Breast epithelium (tissue), 4 donors: ENCODE data around the gene PRRC2B. TPM values are rescaled to one million over a fixed set of nuclear protein-coding genes. Genes with fewer than 3 reads are reported as not detected.
"Not testable (repeated sequence)": the region's sequence is repeated elsewhere in the genome, so short reads cannot be mapped to it uniquely, and the experiment has no call there.

ENCODE experiments used
- DNase-seq, 2 donors: peaks; one replicate each; pipeline ENCODE4 v3.0.0-alpha.2; 2019; ENCODE audit warnings: low spot score in 2 of 2
- H3K27ac ChIP-seq, 2 donors: fragments of 200-600 bp; sonication (generic) in 1 of 2; one replicate each; pipeline ENCODE4 v1.5.1; 2016 to 2019; ENCODE audit warnings: mild to moderate bottlenecking in 1 of 2
- H3K27me3 ChIP-seq, 2 donors: fragments of 200-600 bp; sonication (generic) in 1 of 2; one replicate each; pipeline versions ENCODE4 v1.5.1 to v1.6.0; 2017 to 2019; ENCODE audit warnings: control low read depth in 1 of 2, mild to moderate bottlenecking in 1 of 2
- H3K36me3 ChIP-seq: fragments of 200-600 bp; one replicate; pipeline ENCODE4 v1.5.1; 2019
- H3K4me1 ChIP-seq, 2 donors: fragments of 200-600 bp; sonication (generic); one replicate each; pipeline ENCODE4 v1.5.1; 2016 to 2019; ENCODE audit warnings: control low read depth in 1 of 2
- H3K4me3 ChIP-seq, 3 donors: fragments of 200-600 bp; sonication (generic); 1 replicate in 2 of 3; 2 replicates in 1 of 3; pipeline ENCODE4 v1.5.1; 2016 to 2019; ENCODE audit warnings: mild to moderate bottlenecking in 3 of 3, moderate library complexity in 2 of 3
- H3K9me3 ChIP-seq, 2 donors: fragments of 200-600 bp; sonication (generic) in 1 of 2; one replicate each; pipeline ENCODE4 v1.5.1; 2016 to 2019; ENCODE audit warnings: control low read depth in 1 of 2
- POLR2A ChIP-seq: fragments of 450-650 bp; IDR thresholded peaks from one replicate; pipeline ENCODE4 v1.6.1; 2016; ENCODE audit warnings: antibody characterized with exemption, mild to moderate bottlenecking, moderate library complexity
- POLR2AphosphoS5 ChIP-seq, 3 donors: sonication (generic); formaldehyde crosslinking; IDR thresholded peaks; one replicate each; pipeline ENCODE4 v1.6.1; 2017; ENCODE audit warnings: antibody characterized with exemption in 3 of 3
- intact Hi-C: fragments of 100-400 bp; cut with DNase I; formaldehyde crosslinking; loops from one replicate; pipeline ENCODE4 v1.15.1; 2023; ENCODE audit warnings: low total_unique reads
- total RNA-seq, 3 donors: library from RNA; depleted of rRNA; stranded (reverse); fragments of >200 nt; gene quantifications; one replicate each; pipeline ENCODE4 v1.1.0, GENCODE V29; 2016
- TF ChIP-seq, protein P1 (sequence below), 3 donors: fragments of 450-650 bp; IDR thresholded peaks; one replicate each; pipeline ENCODE4 v1.5.1; 2016 to 2017; ENCODE audit warnings: antibody characterized with exemption in 3 of 3, mild to moderate bottlenecking in 3 of 3, moderate library complexity in 3 of 3

The PRRC2B gene
- total RNA-seq, 3 donors from 2014 or later = 95.9 to 143 (median 102) TPM

- no peak for DNase-seq
- TF ChIP-seq, protein P1, sequence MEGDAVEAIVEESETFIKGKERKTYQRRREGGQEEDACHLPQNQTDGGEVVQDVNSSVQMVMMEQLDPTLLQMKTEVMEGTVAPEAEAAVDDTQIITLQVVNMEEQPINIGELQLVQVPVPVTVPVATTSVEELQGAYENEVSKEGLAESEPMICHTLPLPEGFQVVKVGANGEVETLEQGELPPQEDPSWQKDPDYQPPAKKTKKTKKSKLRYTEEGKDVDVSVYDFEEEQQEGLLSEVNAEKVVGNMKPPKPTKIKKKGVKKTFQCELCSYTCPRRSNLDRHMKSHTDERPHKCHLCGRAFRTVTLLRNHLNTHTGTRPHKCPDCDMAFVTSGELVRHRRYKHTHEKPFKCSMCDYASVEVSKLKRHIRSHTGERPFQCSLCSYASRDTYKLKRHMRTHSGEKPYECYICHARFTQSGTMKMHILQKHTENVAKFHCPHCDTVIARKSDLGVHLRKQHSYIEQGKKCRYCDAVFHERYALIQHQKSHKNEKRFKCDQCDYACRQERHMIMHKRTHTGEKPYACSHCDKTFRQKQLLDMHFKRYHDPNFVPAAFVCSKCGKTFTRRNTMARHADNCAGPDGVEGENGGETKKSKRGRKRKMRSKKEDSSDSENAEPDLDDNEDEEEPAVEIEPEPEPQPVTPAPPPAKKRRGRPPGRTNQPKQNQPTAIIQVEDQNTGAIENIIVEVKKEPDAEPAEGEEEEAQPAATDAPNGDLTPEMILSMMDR (IDR thresholded peaks at IDR 0.05) = no peak
- TF ChIP-seq POLR2AphosphoS5 (IDR thresholded peaks at IDR 0.05) = no peak
- TF ChIP-seq POLR2A = no peak
- H3K4me1 ChIP-seq = no peaks in the 10 kb centered on the region
- H3K27me3 ChIP-seq = no peaks in the 10 kb centered on the region
- no peak overlapping the region for H3K4me3 ChIP-seq
- intact Hi-C loops = no loop called here
- no peaks in the 10 kb centered on the region for H3K9me3 ChIP-seq
- no peaks in the 10 kb centered on the region for H3K36me3 ChIP-seq
- no peak overlapping the region for H3K27ac ChIP-seq
Measured at GRCh38 chr9:131513177-131513576, 119.3 kb downstream of the PRRC2B start.

GRCh38 chr9:131515559-131516031 lies 121.7 kb downstream of the PRRC2B start:
- DNase-seq, H3K9me3 ChIP-seq, H3K27ac ChIP-seq, H3K27me3 ChIP-seq, H3K4me3 ChIP-seq, intact Hi-C loops, H3K4me1 ChIP-seq: not testable (repeated sequence)
- peaks cover 14% of the 10 kb centered on the region for H3K36me3 ChIP-seq

DNA sequence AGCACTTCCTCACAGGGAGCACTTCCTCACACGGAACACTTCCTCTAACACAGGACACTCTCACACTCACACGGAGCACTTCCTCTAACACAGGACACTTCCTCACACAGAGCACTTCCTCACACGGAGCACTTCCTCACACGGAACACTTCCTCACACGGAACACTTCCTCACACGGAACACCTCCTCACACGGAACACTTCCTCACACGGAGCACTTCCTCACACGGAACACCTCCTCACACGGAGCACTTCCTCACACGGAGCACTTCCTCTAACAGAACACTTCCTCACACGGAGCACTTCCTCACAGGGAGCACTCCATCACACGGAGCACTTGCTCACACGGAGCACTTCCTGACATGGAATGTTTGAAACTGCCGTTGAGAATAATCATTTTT lies 122.2 kb downstream of the PRRC2B start:
- no peaks in the 10 kb centered on the region for H3K9me3 ChIP-seq
- no peak overlapping the region for H3K27ac ChIP-seq
- no peak overlapping the region for H3K4me3 ChIP-seq
- intact Hi-C loops = no loop called here
- TF ChIP-seq, protein P1 (IDR thresholded peaks at IDR 0.05) = no peak
- TF ChIP-seq POLR2A (no peak), POLR2AphosphoS5 (IDR thresholded peaks at IDR 0.05) (no peak)
- no peaks in the 10 kb centered on the region for H3K27me3 ChIP-seq
- H3K4me1 ChIP-seq = no peaks in the 10 kb centered on the region
- DNase-seq = no peak
- H3K36me3 ChIP-seq = peaks cover 14% of the 10 kb centered on the region

DNA sequence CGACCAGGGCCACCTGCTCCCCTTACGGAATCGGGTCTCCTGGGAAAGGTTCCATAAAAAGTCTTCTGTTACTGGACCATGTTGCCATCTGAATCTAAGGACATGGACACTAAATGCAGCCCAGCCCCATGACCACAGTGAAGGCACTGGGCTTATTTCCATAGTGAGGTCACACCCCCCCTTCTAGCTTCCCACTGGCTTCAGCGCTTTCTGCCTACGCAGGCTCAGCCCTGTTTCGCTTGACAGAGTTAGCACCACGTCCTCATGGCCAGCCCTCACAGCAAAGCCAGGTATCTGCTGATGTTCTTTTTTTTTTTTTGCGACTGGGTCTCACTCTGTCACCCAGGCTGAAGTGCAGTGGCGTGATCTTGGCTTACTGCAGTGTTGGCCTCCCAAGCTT lies 123.0 kb downstream of the PRRC2B start:
- intact Hi-C loops = no loop called here

GRCh38 chr9:131517761-131518190 lies 123.9 kb downstream of the PRRC2B start:
- H3K27me3 ChIP-seq = no peaks in the 10 kb centered on the region
- no peak for DNase-seq
- no peak for TF ChIP-seq POLR2AphosphoS5 (IDR thresholded peaks at IDR 0.05)
- TF ChIP-seq, protein P1 (IDR thresholded peaks at IDR 0.05) = no peak
- intact Hi-C loops = no loop called here
- H3K27ac ChIP-seq = no peak overlapping the region
- H3K4me1 ChIP-seq = no peaks in the 10 kb centered on the region
- H3K4me3 ChIP-seq = no peak overlapping the region
- no peaks in the 10 kb centered on the region for H3K9me3 ChIP-seq
- peaks cover 14% of the 10 kb centered on the region for H3K36me3 ChIP-seq

More for the DNA sequence above, 123.0 kb downstream of the PRRC2B start:
- Histone ChIP-seq H3K27me3 (no peaks in the 10 kb centered on the region), H3K9me3 (no peaks in the 10 kb centered on the region), H3K27ac (no peak overlapping the region), H3K4me3 (no peak overlapping the region), H3K4me1 (no peaks in the 10 kb centered on the region), H3K36me3 (peaks cover 14% of the 10 kb centered on the region)
- DNase-seq = no peak
- no peak for TF ChIP-seq POLR2A
- TF ChIP-seq POLR2AphosphoS5 (IDR thresholded peaks at IDR 0.05) = no peak
- TF ChIP-seq, protein P1 (IDR thresholded peaks at IDR 0.05) = no peak

- Histone ChIP-seq H3K27ac (no peak overlapping the region), H3K4me1 (no peaks in the 10 kb centered on the region), H3K27me3 (no peaks in the 10 kb centered on the region), H3K9me3 (no peaks in the 10 kb centered on the region), H3K4me3 (no peak overlapping the region), H3K36me3 (peaks cover 14% of the 10 kb centered on the region)
- no peak for TF ChIP-seq POLR2A
- TF ChIP-seq, protein P1 (IDR thresholded peaks at IDR 0.05) = no peak
- TF ChIP-seq POLR2AphosphoS5 (IDR thresholded peaks at IDR 0.05) = no peak
- no peak for DNase-seq
- intact Hi-C loops = no loop called here
Measured at GRCh38 chr9:131518553-131518952, 124.7 kb downstream of the PRRC2B start.
